ENCODE results near the gene STX19. TPM values are rescaled to one million over a fixed set of nuclear protein-coding genes. Genes with fewer than 3 reads are reported as not detected.
A peak's percentile ranks its signal among the peaks of the same experiment; 100 is the strongest.

The STX19 gene
- total and polyA plus RNA-seq, 8 donors = 1.7 to 7.5 (median 2.8) TPM

DNA sequence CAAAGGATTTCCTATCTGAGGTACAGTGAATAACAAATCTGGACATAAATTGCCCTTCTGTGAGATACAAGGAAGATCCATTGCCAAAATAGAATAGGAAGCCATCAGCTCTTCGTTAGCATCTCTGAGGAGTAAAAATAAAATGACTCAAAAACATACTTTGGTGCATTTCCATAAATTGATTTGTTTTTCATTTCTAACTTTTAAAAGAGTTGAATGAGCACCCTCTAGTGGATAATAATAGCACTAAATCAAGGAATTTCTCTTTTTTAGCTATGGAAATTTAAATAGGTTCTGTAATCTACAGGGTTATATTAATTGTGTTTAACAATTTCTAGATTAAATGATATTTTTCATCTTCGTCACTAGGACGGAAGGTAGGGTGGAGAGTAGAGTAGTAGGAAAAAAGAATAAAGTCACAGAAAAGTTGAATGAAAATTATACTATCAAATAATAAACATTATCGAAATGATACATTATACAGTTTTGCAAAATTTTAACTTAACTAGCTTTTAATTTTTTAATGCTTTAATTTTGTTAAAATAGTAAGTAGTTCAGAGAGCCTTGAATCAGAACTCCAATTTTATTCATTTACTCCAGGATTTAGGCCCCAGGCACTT, 40.9 kb upstream of the STX19 start:
- TF ChIP-seq, protein P1, sequence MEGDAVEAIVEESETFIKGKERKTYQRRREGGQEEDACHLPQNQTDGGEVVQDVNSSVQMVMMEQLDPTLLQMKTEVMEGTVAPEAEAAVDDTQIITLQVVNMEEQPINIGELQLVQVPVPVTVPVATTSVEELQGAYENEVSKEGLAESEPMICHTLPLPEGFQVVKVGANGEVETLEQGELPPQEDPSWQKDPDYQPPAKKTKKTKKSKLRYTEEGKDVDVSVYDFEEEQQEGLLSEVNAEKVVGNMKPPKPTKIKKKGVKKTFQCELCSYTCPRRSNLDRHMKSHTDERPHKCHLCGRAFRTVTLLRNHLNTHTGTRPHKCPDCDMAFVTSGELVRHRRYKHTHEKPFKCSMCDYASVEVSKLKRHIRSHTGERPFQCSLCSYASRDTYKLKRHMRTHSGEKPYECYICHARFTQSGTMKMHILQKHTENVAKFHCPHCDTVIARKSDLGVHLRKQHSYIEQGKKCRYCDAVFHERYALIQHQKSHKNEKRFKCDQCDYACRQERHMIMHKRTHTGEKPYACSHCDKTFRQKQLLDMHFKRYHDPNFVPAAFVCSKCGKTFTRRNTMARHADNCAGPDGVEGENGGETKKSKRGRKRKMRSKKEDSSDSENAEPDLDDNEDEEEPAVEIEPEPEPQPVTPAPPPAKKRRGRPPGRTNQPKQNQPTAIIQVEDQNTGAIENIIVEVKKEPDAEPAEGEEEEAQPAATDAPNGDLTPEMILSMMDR (IDR thresholded peaks at IDR 0.05) = peak; percentile 34 to 56 (median 50)
- intact Hi-C loops (cut with DNase I) = loop anchor here in 2 of 3 donors (10.0 kb wide), 2 partner anchors 55 to 65 kb away; no protein-coding TSS in a partner anchor
- no peaks in the 10 kb centered on the region for H3K9me3 ChIP-seq
- FAIRE-seq = peak; percentile 95
- DNase-seq = no peak
- no peak overlapping the region for H3K4me3 ChIP-seq
- WGBS, 2 donors = 31 to 38% methylated on average over 4 of the region's 4 CpGs
- H3K4me1 ChIP-seq = peaks cover 3 to 21% (median 16%) of the 10 kb centered on the region in 3 donors
- H3K27ac ChIP-seq = no peak overlapping the region
- H3K27me3 ChIP-seq = no peaks in the 10 kb centered on the region
- H3K36me3 ChIP-seq = no peaks in the 10 kb centered on the region
- peak in 3 of 4 donors; percentile 54 to 67 (median 55) for ATAC-seq

DNA sequence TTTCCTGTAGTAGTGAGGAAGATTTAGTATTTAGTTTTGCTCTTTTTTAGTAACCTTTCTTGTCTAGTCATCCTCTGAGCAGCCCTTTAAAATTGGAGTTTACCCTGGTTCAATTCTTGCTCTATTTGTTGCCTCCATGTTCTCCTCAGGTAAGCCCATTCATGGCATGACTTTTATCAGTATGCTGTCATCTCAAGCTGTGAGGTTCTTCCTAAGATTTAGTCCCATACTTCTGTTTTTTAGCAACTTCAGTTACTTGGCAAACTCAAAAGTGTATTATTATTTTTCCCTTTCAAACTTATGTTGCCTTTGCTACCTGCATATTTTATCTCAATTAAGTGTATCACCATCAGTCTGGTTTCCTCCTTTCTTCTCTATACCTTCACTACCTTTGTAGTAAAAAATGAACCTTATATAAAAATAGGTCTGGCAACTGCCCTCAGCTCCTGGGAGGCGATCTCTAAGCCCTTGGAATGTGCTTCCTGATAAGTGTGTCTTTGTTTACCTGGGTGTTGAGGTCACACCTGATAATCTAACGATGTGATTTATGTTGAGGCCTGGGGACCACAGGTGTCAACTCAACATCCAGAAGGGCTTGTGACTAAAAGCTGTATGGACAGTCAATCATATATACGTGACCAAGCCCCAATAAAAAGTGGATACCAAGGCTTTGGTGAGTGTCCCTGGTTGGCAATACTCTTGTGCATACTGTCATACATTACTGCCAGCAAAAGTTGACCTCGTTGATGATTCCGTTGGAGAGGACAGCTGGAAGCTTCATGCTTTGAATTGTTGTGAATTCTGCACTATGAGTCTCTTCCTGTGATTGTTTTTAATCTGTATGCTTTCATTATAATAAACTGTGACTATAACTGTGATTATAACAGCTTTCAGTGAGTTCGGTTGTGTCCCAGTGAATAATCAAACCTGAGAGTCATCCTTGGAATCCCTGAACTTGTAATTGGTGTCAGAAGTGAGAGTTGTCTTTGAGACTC, 38.4 kb upstream of the STX19 start:
- intact Hi-C loops (cut with DNase I) = loop anchor here in 2 of 3 donors (10.0 kb wide), 2 partner anchors 52 to 62 kb away; no protein-coding TSS in a partner anchor
- DNase-seq = no peak
- WGBS, 2 donors = 66 to 68% methylated on average over 6 of the region's 6 CpGs
- no peaks in the 10 kb centered on the region for H3K36me3 ChIP-seq
- H3K4me3 ChIP-seq = no peak overlapping the region
- FAIRE-seq = no peak
- no peak for ATAC-seq
- no peak overlapping the region for H3K27ac ChIP-seq
- H3K27me3 ChIP-seq = no peaks in the 10 kb centered on the region
- no peaks in the 10 kb centered on the region for H3K9me3 ChIP-seq
- H3K4me1 ChIP-seq = peaks cover 5 to 27% (median 22%) of the 10 kb centered on the region in 3 donors
- TF ChIP-seq, protein P1 (IDR thresholded peaks at IDR 0.05) = no peak

DNA sequence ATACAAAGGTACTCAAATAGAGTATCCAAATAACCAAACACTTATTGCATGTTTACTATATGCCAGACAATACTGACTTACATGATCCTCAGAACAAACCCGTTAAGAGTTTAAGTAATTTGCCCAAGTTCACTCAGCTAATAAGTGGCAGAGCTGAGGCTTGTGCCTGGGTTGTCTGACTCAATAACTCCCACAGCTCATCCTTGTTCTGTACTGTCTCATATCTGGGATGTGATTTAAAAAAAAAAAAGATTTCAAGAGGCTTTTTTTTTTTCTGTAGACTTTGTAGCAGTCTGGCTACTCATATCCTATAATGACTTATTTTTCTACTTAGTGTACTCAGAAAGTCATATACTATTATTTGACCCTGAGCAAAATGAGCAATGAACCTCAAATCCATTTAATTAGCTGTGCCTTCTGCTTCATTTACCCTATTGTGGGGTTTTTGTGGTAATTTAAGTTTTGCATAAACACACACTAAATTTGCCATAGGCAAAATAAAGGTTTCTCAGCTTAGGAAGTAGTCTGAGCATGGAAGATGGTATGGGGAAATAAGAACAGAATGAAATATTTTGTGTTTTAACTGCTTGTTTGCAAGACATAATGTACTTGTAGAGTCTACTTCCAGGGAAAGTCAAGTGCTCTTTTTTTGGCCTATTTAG, 37.6 kb upstream of the STX19 start:
- DNase-seq (no peak), FAIRE-seq (no peak), ATAC-seq (no peak)
- Histone ChIP-seq H3K9me3 (no peaks in the 10 kb centered on the region), H3K4me1 (peaks cover 5 to 27% (median 22%) of the 10 kb centered on the region in 3 donors), H3K27ac (no peak overlapping the region), H3K4me3 (no peak overlapping the region), H3K27me3 (no peaks in the 10 kb centered on the region), H3K36me3 (no peaks in the 10 kb centered on the region)
- WGBS, 2 donors = 86 to 100% methylated on average over 1 of the region's 1 CpG
- TF ChIP-seq, protein P1 (IDR thresholded peaks at IDR 0.05) = no peak
- intact Hi-C loops (cut with DNase I) = loop anchor here in 2 of 3 donors (10.0 kb wide), 2 partner anchors 51 to 61 kb away; no protein-coding TSS in a partner anchor

- DNase-seq = no peak
- Histone ChIP-seq H3K9me3 (no peaks in the 10 kb centered on the region), H3K4me1 (peaks cover 5 to 27% (median 22%) of the 10 kb centered on the region in 3 donors), H3K27me3 (no peaks in the 10 kb centered on the region), H3K36me3 (no peaks in the 10 kb centered on the region), H3K4me3 (no peak overlapping the region), H3K27ac (no peak overlapping the region)
- TF ChIP-seq, protein P1 (IDR thresholded peaks at IDR 0.05) = no peak
- intact Hi-C loops (cut with DNase I) = loop anchor here in 2 of 3 donors (10.0 kb wide), 2 partner anchors 50 to 60 kb away; no protein-coding TSS in a partner anchor
- no peak for ATAC-seq
- WGBS, 2 donors = 39 to 64% methylated on average over 1 of the region's 1 CpG
- no peak for FAIRE-seq
Observed at GRCh38 chr3:94065122-94065521, 36.7 kb upstream of the STX19 start.
